HepG2 (cell line): Measurements from ENCODE around the gene LCORL.

Experiments
- ASH2L ChIP-seq: fragments of 300-600, 200-600 bp; sonication (generic); IDR thresholded peaks from 2 replicates; pipeline ENCODE4 v1.7.0; 2017; ENCODE audit warnings: low read depth, mild to moderate bottlenecking, moderate library complexity, mixed read lengths, low read length; ENCODE audit not compliant: insufficient read length
- BRCA1 ChIP-seq: sonication (generic); formaldehyde crosslinking; IDR thresholded peaks from 2 replicates; pipeline ENCODE4 v1.4.0; 2020; ENCODE audit warnings: missing genetic modification reagents
- CHCHD3 ChIP-seq: sonication (generic); formaldehyde crosslinking; IDR thresholded peaks from 2 replicates; pipeline ENCODE4 v1.8.0; 2022; ENCODE audit warnings: mild to moderate bottlenecking, missing genetic modification reagents, moderate library complexity
- RAD21 ChIP-seq: fragments of 450-650 bp; formaldehyde crosslinking; IDR thresholded peaks from 2 replicates; pipeline ENCODE4 v1.5.0; 2020; ENCODE audit warnings: mild to moderate bottlenecking
- RFX5 ChIP-seq: IDR thresholded peaks from 2 replicates; pipeline ENCODE4 v1.6.1; 2011; ENCODE audit warnings: low read depth, low read length, improper control_type of control experiment
- SIN3A ChIP-seq: IDR thresholded peaks from 2 replicates; pipeline ENCODE4 v1.6.1; 2011; ENCODE audit warnings: low read depth, mild to moderate bottlenecking, control low read depth, low read length, borderline replicate concordance
- TF ChIP-seq, protein P1 (sequence below): sonication (generic); formaldehyde crosslinking; IDR thresholded peaks from 2 replicates; pipeline ENCODE4 v1.5.0; 2020; ENCODE audit warnings: mild to moderate bottlenecking, missing genetic modification reagents, moderate library complexity

DNA sequence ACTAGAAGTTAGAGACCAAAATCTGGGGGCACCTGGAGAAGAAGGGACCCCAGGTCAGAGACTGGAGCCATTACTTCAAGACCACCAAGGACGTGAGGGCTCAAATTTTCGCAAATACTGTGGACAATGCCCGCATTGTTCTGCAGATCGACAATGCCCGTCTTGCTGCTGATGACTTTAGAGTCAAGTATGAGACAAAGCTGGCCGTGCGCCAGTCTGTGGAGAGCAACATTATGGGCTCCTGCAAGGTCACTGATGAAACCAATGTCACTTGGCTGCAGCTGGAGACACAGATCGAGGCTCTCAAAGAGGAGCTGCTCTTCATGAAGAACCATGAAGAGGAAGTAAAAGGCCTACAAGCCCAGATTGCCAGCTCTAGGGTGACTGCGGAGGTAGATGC lies 109.5 kb downstream of the LCORL start:
- no peak for TF ChIP-seq SIN3A
- TF ChIP-seq, protein P1, sequence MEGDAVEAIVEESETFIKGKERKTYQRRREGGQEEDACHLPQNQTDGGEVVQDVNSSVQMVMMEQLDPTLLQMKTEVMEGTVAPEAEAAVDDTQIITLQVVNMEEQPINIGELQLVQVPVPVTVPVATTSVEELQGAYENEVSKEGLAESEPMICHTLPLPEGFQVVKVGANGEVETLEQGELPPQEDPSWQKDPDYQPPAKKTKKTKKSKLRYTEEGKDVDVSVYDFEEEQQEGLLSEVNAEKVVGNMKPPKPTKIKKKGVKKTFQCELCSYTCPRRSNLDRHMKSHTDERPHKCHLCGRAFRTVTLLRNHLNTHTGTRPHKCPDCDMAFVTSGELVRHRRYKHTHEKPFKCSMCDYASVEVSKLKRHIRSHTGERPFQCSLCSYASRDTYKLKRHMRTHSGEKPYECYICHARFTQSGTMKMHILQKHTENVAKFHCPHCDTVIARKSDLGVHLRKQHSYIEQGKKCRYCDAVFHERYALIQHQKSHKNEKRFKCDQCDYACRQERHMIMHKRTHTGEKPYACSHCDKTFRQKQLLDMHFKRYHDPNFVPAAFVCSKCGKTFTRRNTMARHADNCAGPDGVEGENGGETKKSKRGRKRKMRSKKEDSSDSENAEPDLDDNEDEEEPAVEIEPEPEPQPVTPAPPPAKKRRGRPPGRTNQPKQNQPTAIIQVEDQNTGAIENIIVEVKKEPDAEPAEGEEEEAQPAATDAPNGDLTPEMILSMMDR (CRISPR knock-in tag) = no peak
- no peak for TF ChIP-seq RFX5
- no peak for TF ChIP-seq RAD21 (CRISPR knock-in tag)
- no peak for TF ChIP-seq BRCA1 (CRISPR knock-in tag)
- TF ChIP-seq ASH2L = no peak
- TF ChIP-seq CHCHD3 (CRISPR knock-in tag) = no peak
